HepG2 (cell line): ENCODE measurements around the gene LGALS1. TPM values are rescaled to one million over a fixed set of nuclear protein-coding genes. Genes with fewer than 3 reads are reported as not detected.

ENCODE experiments used
- HMG20B ChIP-seq: conservative IDR thresholded peaks from 2 replicates; pipeline ENCODE4 v1.6.1; 2016; ENCODE audit warnings: missing genetic modification reagents, missing compliant biosample characterization
- IRX3 ChIP-seq: sonication (generic); formaldehyde crosslinking; IDR thresholded peaks from 2 replicates; pipeline ENCODE4 v1.8.1; 2023; ENCODE audit warnings: mild to moderate bottlenecking, low read depth, missing genetic modification reagents, borderline replicate concordance
- KDM3A ChIP-seq: IDR thresholded peaks from 2 replicates; pipeline ENCODE4 v1.6.1; 2018; ENCODE audit warnings: low read depth, missing compliant biosample characterization
- MIER2 ChIP-seq: IDR thresholded peaks from 2 replicates; pipeline ENCODE4 v1.6.1; 2016; ENCODE audit warnings: missing biosample characterization, missing genetic modification reagents
- MTF1 ChIP-seq: sonication (generic); formaldehyde crosslinking; IDR thresholded peaks from 2 replicates; pipeline ENCODE4 v1.5.0; 2020; ENCODE audit warnings: missing genetic modification reagents
- NRL ChIP-seq: sonication (generic); formaldehyde crosslinking; IDR thresholded peaks from 2 replicates; pipeline ENCODE4 v1.5.0; 2020; ENCODE audit warnings: missing genetic modification reagents, mild to moderate bottlenecking, moderate library complexity, borderline replicate concordance
- REPIN1 ChIP-seq: sonication (generic); formaldehyde crosslinking; IDR thresholded peaks from 2 replicates; pipeline ENCODE4 v1.8.0; 2022; ENCODE audit warnings: missing genetic modification reagents, low read depth, mild to moderate bottlenecking, borderline replicate concordance
- SALL1 ChIP-seq: sonication (generic); formaldehyde crosslinking; IDR thresholded peaks from 2 replicates; pipeline ENCODE4 v1.8.0; 2022; ENCODE audit warnings: mild to moderate bottlenecking, missing genetic modification reagents
- SMC3 ChIP-seq: IDR thresholded peaks from 2 replicates; pipeline ENCODE4 v1.6.1; 2011; ENCODE audit warnings: low read length, improper control_type of control experiment
- TSC22D2 ChIP-seq: sonication (generic); formaldehyde crosslinking; IDR thresholded peaks from 2 replicates; pipeline ENCODE4 v1.5.1; 2020; ENCODE audit warnings: missing genetic modification reagents, mild to moderate bottlenecking, borderline replicate concordance
- ZFP41 ChIP-seq: sonication (generic); formaldehyde crosslinking; IDR thresholded peaks from 2 replicates; pipeline ENCODE4 v1.4.0; 2020; ENCODE audit warnings: mild to moderate bottlenecking, missing genetic modification reagents, borderline replicate concordance
- ZNF615 ChIP-seq: sonication (generic); formaldehyde crosslinking; IDR thresholded peaks from 2 replicates; pipeline ENCODE4 v1.5.0; 2020; ENCODE audit warnings: mild to moderate bottlenecking, missing genetic modification reagents, borderline replicate concordance
- polyA plus RNA-seq, 8 experiments: library from polyadenylated mRNA; depleted of rRNA in 3 of 8; stranded (reverse) in 7 of 8; unstranded in 1 of 8; fragments of >200 nt; fragmentation: Illumina TruSeq in 4 of 8; extraction: Trizol in 4 of 8; gene quantifications; 2 replicates each; pipeline versions ENCODE4 v1.2.1 to v1.2.3, GENCODE V29; 2011 to 2016; ENCODE audit warnings: low read depth in 4 of 8, missing spikeins in 1 of 8, mixed read lengths in 1 of 8; ENCODE audit not compliant: insufficient read depth in 1 of 8
- total RNA-seq, 5 experiments: library from RNA; depleted of rRNA; stranded (reverse); fragments of >200 nt; fragmentation: Illumina TruSeq; extraction: Trizol; gene quantifications; 2 replicates each; pipeline ENCODE4 v1.2.3, GENCODE V29; 2016; ENCODE audit warnings: low read depth in 1 of 5
- TF ChIP-seq, protein P1 (sequence below): sonication (generic); formaldehyde crosslinking; IDR thresholded peaks from 2 replicates; pipeline ENCODE4 v1.5.0; 2020; ENCODE audit warnings: mild to moderate bottlenecking, missing genetic modification reagents, borderline replicate concordance
- TF ChIP-seq, protein P2 (sequence below): IDR thresholded peaks from 2 replicates; pipeline ENCODE4 v1.6.1; 2012; ENCODE audit warnings: low read depth, low read length, improper control_type of control experiment
- TF ChIP-seq, protein P3 (sequence below): sonication (generic); formaldehyde crosslinking; IDR thresholded peaks from 2 replicates; pipeline ENCODE4 v1.5.0; 2020; ENCODE audit warnings: mild to moderate bottlenecking, missing genetic modification reagents, moderate library complexity

LGALS1 gene
- total and polyA plus RNA-seq, 2 of the 13 experiments (the other 11 are each of a cell fraction or from before 2014, with no cell fraction given), result 103 to 858 TPM

DNA sequence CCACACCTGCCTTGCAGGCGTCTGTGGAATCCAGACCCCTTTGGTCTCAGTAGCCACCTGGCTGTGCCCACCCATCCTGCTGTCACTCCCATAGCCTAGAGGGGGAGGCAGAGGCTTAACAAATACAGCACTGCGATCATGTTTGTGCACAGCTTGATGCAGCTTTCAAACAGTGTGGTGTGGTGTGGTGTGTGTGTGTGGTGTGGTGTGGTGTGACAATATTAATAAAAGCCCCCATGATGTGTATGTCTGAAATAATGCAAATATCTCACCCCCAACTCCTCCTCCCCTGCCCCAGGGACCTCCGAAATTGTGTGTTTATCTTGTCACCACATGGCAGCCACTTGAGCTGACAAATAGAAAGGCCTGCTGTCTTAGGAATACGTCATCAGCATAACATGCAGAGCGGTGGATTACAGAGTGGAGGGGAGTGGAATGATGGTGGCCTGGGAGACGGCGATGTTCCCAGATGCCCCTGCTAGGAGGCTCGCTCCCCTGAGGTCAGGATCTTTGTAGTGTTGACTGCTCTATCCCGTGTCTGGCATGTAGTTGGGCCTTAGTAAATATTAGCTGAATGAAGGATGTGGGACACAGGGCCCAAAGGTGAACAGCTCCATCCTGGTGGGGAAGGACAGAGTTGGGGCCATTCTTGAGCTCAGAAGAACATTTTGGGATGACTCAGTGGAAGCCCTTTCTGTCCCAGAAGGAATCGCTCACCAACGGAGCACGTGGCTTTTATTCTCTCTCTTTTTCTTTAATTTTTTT is 14.1 kb upstream of the LGALS1 start (continued):
- TF ChIP-seq, protein P1, sequence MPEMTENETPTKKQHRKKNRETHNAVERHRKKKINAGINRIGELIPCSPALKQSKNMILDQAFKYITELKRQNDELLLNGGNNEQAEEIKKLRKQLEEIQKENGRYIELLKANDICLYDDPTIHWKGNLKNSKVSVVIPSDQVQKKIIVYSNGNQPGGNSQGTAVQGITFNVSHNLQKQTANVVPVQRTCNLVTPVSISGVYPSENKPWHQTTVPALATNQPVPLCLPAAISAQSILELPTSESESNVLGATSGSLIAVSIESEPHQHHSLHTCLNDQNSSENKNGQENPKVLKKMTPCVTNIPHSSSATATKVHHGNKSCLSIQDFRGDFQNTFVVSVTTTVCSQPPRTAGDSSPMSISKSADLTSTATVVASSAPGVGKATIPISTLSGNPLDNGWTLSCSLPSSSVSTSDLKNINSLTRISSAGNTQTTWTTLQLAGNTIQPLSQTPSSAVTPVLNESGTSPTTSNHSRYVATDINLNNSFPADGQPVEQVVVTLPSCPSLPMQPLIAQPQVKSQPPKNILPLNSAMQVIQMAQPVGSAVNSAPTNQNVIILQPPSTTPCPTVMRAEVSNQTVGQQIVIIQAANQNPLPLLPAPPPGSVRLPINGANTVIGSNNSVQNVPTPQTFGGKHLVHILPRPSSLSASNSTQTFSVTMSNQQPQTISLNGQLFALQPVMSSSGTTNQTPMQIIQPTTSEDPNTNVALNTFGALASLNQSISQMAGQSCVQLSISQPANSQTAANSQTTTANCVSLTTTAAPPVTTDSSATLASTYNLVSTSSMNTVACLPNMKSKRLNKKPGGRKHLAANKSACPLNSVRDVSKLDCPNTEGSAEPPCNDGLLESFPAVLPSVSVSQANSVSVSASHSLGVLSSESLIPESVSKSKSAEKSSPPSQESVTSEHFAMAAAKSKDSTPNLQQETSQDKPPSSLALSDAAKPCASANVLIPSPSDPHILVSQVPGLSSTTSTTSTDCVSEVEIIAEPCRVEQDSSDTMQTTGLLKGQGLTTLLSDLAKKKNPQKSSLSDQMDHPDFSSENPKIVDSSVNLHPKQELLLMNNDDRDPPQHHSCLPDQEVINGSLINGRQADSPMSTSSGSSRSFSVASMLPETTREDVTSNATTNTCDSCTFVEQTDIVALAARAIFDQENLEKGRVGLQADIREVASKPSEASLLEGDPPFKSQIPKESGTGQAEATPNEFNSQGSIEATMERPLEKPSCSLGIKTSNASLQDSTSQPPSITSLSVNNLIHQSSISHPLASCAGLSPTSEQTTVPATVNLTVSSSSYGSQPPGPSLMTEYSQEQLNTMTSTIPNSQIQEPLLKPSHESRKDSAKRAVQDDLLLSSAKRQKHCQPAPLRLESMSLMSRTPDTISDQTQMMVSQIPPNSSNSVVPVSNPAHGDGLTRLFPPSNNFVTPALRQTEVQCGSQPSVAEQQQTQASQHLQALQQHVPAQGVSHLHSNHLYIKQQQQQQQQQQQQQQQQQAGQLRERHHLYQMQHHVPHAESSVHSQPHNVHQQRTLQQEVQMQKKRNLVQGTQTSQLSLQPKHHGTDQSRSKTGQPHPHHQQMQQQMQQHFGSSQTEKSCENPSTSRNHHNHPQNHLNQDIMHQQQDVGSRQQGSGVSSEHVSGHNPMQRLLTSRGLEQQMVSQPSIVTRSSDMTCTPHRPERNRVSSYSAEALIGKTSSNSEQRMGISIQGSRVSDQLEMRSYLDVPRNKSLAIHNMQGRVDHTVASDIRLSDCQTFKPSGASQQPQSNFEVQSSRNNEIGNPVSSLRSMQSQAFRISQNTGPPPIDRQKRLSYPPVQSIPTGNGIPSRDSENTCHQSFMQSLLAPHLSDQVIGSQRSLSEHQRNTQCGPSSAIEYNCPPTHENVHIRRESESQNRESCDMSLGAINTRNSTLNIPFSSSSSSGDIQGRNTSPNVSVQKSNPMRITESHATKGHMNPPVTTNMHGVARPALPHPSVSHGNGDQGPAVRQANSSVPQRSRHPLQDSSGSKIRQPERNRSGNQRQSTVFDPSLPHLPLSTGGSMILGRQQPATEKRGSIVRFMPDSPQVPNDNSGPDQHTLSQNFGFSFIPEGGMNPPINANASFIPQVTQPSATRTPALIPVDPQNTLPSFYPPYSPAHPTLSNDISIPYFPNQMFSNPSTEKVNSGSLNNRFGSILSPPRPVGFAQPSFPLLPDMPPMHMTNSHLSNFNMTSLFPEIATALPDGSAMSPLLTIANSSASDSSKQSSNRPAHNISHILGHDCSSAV (CRISPR knock-in tag), result no peak
- peak; percentile 57; the same call in 1 of the 2 replicates for TF ChIP-seq TSC22D2 (CRISPR knock-in tag)
- TF ChIP-seq KDM3A (CRISPR knock-in tag), result peak; percentile 55; the same call in 1 of the 2 replicates
- TF ChIP-seq IRX3 (CRISPR knock-in tag), result no peak
- TF ChIP-seq REPIN1 (CRISPR knock-in tag), result no peak
- TF ChIP-seq ZNF615 (CRISPR knock-in tag), result no peak
- TF ChIP-seq MIER2 (CRISPR knock-in tag), result no peak
- TF ChIP-seq, protein P2, sequence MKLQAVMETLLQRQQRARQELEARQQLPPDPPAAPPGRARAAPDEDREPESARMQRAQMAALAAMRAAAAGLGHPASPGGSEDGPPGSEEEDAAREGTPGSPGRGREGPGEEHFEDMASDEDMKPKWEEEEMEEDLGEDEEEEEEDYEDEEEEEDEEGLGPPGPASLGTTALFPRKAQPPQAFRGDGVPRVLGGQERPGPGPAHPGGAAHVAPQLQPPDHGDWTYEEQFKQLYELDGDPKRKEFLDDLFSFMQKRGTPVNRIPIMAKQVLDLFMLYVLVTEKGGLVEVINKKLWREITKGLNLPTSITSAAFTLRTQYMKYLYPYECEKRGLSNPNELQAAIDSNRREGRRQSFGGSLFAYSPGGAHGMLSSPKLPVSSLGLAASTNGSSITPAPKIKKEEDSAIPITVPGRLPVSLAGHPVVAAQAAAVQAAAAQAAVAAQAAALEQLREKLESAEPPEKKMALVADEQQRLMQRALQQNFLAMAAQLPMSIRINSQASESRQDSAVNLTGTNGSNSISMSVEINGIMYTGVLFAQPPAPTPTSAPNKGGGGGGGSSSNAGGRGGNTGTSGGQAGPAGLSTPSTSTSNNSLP, result no peak
- TF ChIP-seq, protein P3, sequence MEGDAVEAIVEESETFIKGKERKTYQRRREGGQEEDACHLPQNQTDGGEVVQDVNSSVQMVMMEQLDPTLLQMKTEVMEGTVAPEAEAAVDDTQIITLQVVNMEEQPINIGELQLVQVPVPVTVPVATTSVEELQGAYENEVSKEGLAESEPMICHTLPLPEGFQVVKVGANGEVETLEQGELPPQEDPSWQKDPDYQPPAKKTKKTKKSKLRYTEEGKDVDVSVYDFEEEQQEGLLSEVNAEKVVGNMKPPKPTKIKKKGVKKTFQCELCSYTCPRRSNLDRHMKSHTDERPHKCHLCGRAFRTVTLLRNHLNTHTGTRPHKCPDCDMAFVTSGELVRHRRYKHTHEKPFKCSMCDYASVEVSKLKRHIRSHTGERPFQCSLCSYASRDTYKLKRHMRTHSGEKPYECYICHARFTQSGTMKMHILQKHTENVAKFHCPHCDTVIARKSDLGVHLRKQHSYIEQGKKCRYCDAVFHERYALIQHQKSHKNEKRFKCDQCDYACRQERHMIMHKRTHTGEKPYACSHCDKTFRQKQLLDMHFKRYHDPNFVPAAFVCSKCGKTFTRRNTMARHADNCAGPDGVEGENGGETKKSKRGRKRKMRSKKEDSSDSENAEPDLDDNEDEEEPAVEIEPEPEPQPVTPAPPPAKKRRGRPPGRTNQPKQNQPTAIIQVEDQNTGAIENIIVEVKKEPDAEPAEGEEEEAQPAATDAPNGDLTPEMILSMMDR (CRISPR knock-in tag), result peak; percentile 74
- no peak for TF ChIP-seq ZFP41 (CRISPR knock-in tag)
- TF ChIP-seq SMC3, result no peak; the same call in 1 of the 2 replicates
- no peak for TF ChIP-seq NRL (CRISPR knock-in tag)
- TF ChIP-seq SALL1 (CRISPR knock-in tag), result peak; percentile 66
- 0 out of 2 replicates have a peak, but pooled peaks have one; percentile 37 for TF ChIP-seq HMG20B (CRISPR knock-in tag)
- no peak for TF ChIP-seq MTF1 (CRISPR knock-in tag)
